ENCODE data around the gene ACSS1.

Gene ACSS1

GRCh38 chr20:25011261-25011660 is 46.7 kb downstream of the ACSS1 start:
- ATAC-seq (ENCODE audit: low read depth), result no peak
- no peak overlapping the region for H3K27ac ChIP-seq (ENCODE audit: poor library complexity, severe bottlenecking)
- no peak for DNase-seq (ENCODE audit: low spot score)
- H3K27me3 ChIP-seq (ENCODE audit: insufficient read depth, poor library complexity, severe bottlenecking), result no peaks in the 10 kb centered on the region
- TF ChIP-seq CTCF (IDR thresholded peaks at IDR 0.05; ENCODE audit: poor library complexity, severe bottlenecking), result no peak
- H3K9me3 ChIP-seq (ENCODE audit: severe bottlenecking), result no peaks in the 10 kb centered on the region
- no peaks in the 10 kb centered on the region for H3K36me3 ChIP-seq (ENCODE audit: low read depth)
- no peak overlapping the region for H3K4me3 ChIP-seq (ENCODE audit: severe bottlenecking)
- H3K4me1 ChIP-seq (ENCODE audit: insufficient read depth, poor library complexity, severe bottlenecking), result no peaks in the 10 kb centered on the region

DNA sequence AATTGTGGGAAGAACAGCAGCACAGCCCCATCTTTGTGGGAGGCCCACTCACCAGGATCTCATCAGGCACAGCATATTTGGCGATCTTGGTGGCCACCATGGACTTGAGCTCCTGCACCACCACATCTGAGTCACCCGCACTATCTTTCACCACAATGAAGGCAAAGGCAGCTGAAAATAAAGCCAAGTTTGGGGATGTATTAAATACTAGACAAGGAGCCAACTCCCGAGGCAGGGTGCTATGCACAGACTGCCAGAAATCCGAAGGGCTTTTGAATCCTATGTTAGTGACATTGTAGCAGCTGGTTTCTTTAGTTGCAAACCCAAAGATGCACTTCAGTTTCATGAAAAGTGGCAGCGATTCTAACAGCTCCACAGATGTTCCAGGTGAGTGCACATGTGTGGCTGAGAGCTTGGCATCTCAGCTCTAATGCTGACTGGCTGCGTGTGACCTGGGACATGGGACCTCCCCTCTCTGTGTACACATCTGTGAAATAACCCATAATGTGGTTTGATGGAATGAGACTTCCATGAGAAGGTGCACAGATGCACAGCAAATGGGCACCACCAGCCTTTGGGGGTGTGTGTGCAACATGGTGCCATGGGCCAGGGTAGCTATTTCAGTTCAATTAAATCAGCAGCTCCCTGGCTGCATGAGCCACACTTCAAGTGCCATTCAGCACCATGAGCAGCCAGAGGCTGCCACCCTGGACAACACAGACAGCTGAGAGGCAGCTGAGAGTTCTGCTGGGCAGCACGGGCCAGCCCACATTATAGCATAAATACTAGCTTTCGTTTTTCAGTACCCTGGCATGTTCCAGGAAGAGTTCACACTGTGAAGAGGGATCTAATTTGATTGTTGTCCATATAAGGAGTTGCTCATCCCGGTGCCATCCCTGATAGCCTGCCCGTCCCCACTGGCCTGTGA is 48.5 kb downstream of the ACSS1 start:
- no peaks in the 10 kb centered on the region for H3K36me3 ChIP-seq (ENCODE audit: low read depth)
- H3K9me3 ChIP-seq (ENCODE audit: severe bottlenecking), result no peaks in the 10 kb centered on the region
- H3K4me1 ChIP-seq (ENCODE audit: insufficient read depth, poor library complexity, severe bottlenecking), result no peaks in the 10 kb centered on the region
- no peak overlapping the region for H3K4me3 ChIP-seq (ENCODE audit: severe bottlenecking)
- H3K27ac ChIP-seq (ENCODE audit: poor library complexity, severe bottlenecking), result no peak overlapping the region
- ATAC-seq (ENCODE audit: low read depth) (no peak), DNase-seq (ENCODE audit: low spot score) (no peak)
- TF ChIP-seq CTCF (IDR thresholded peaks at IDR 0.05; ENCODE audit: poor library complexity, severe bottlenecking), result no peak
- H3K27me3 ChIP-seq (ENCODE audit: insufficient read depth, poor library complexity, severe bottlenecking), result no peaks in the 10 kb centered on the region

- Histone ChIP-seq H3K36me3 (ENCODE audit: low read depth) (no peaks in the 10 kb centered on the region), H3K27ac (ENCODE audit: poor library complexity, severe bottlenecking) (no peak overlapping the region), H3K9me3 (ENCODE audit: severe bottlenecking) (no peaks in the 10 kb centered on the region), H3K27me3 (ENCODE audit: insufficient read depth, poor library complexity, severe bottlenecking) (no peaks in the 10 kb centered on the region), H3K4me1 (ENCODE audit: insufficient read depth, poor library complexity, severe bottlenecking) (no peaks in the 10 kb centered on the region), H3K4me3 (ENCODE audit: severe bottlenecking) (no peak overlapping the region)
- DNase-seq (ENCODE audit: low spot score) (no peak), ATAC-seq (ENCODE audit: low read depth) (no peak)
- TF ChIP-seq CTCF (IDR thresholded peaks at IDR 0.05; ENCODE audit: poor library complexity, severe bottlenecking), result no peak
Measured at GRCh38 chr20:25008388-25009217, 49.3 kb downstream of the ACSS1 start.

DNA sequence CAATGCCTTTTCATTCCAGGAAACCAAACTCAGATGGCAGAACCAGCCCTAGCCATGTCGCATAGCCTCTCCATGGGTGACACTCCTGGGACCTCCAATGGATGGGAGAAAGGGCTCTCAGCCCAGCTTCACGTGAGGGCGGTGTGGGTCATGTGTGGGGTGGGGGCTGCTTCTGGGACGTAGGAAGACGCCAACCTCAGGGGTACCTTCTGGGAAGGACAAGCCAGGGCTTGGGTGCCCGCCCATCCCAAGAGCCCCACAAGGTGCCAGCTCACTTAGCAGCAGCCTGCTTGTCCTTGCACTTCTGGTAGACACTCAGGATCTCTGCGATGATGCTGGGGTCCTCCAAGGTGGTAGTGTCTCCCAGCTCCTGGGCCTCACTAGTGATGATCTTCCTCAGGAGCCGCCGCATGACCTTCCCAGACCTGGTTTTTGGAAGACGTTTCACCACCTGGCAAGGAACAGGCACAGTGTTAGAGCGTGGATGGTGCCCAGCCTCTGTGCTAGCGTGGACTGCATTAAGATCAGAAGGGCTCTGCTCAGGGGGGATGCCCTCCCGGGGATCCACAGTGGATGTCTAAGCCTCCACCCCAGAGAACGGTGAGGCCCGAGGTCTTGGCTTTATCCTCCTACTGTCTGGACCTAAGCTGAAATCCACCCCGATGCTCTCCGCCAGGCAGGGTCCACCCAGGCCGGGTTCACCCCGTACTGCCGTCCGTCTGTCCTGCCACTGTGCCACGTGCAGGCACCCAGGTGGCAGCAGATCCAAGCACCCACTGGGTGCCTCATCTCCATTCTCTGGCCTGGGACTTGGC is 50.2 kb downstream of the ACSS1 start:
- TF ChIP-seq CTCF (IDR thresholded peaks at IDR 0.05; ENCODE audit: poor library complexity, severe bottlenecking), result no peak
- H3K4me3 ChIP-seq (ENCODE audit: severe bottlenecking), result no peak overlapping the region
- no peaks in the 10 kb centered on the region for H3K9me3 ChIP-seq (ENCODE audit: severe bottlenecking)
- ATAC-seq (ENCODE audit: low read depth), result no peak
- no peaks in the 10 kb centered on the region for H3K27me3 ChIP-seq (ENCODE audit: insufficient read depth, poor library complexity, severe bottlenecking)
- no peaks in the 10 kb centered on the region for H3K4me1 ChIP-seq (ENCODE audit: insufficient read depth, poor library complexity, severe bottlenecking)
- H3K36me3 ChIP-seq (ENCODE audit: low read depth), result no peaks in the 10 kb centered on the region
- DNase-seq (ENCODE audit: low spot score), result no peak
- no peak overlapping the region for H3K27ac ChIP-seq (ENCODE audit: poor library complexity, severe bottlenecking)
